Spleen (tissue), 7 donors: ENCODE data around the gene ABCA9.

Experiments used
- POLR2A ChIP-seq, 3 donors: fragments of 450-650 bp; IDR thresholded peaks; one replicate each; pipeline ENCODE4 v1.5.1; 2017; ENCODE audit warnings: antibody characterized with exemption in 3 of 3, mild to moderate bottlenecking in 1 of 3
- POLR2AphosphoS5 ChIP-seq, 3 donors: sonication (generic); formaldehyde crosslinking; IDR thresholded peaks; one replicate each; pipeline ENCODE4 v1.5.1; 2017; ENCODE audit warnings: antibody characterized with exemption in 3 of 3
- TF ChIP-seq, protein P1 (sequence below), 11 experiments: fragments of 200-600 bp in 7 of 11; fragments of 450-650 bp in 4 of 11; sonication (generic) in 4 of 11; IDR thresholded peaks in 8 of 11; conservative IDR thresholded peaks in 3 of 11; 1 replicate in 7 of 11; 2 replicates in 4 of 11; pipeline versions ENCODE4 v1.4.0 to v1.8.0; 2016 to 2021; ENCODE audit warnings: antibody characterized with exemption in 11 of 11, inconsistent platforms in 4 of 11, mild to moderate bottlenecking in 1 of 11
- donor health status: DM: no; HTN: no; CAD: no; lungs with moderate emphysema.
- donor health status: DM: no; HTN: no; CAD: no.
- donor health status: DM: no; HTN: no; CAD: no.

DNA sequence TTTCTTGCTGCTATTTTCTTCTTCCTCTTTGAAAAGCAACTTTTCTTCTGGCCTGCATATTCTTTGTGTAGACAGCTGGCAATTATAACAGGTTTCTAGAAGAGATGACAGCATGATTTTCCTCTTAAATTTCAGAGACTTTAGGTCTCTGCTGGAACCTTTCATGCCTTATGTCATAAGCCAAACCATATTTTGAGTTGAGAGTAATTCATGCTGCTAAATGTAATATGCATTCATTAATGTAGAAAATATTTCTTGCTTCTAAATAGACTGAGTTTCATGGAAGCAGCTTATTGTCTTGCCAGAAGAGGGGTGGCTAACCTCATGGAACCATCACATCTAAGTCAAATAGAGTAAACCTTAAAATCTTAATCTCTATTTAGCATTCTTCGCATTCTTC, 25.9 kb upstream of the ABCA9 start:
- TF ChIP-seq POLR2AphosphoS5 (IDR thresholded peaks at IDR 0.05): no peak
- TF ChIP-seq, protein P1, sequence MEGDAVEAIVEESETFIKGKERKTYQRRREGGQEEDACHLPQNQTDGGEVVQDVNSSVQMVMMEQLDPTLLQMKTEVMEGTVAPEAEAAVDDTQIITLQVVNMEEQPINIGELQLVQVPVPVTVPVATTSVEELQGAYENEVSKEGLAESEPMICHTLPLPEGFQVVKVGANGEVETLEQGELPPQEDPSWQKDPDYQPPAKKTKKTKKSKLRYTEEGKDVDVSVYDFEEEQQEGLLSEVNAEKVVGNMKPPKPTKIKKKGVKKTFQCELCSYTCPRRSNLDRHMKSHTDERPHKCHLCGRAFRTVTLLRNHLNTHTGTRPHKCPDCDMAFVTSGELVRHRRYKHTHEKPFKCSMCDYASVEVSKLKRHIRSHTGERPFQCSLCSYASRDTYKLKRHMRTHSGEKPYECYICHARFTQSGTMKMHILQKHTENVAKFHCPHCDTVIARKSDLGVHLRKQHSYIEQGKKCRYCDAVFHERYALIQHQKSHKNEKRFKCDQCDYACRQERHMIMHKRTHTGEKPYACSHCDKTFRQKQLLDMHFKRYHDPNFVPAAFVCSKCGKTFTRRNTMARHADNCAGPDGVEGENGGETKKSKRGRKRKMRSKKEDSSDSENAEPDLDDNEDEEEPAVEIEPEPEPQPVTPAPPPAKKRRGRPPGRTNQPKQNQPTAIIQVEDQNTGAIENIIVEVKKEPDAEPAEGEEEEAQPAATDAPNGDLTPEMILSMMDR (IDR thresholded peaks at IDR 0.05 in 8 of 11, conservative IDR thresholded peaks at IDR 0.05 in 3 of 11): no peak
- TF ChIP-seq POLR2A (IDR thresholded peaks at IDR 0.05): no peak
